NT2/D1 (cell line): ENCODE results near the gene RPL10.

Source experiments
- DNase-seq: peaks from one replicate; pipeline ENCODE4 v3.0.0-alpha.2; 2011; ENCODE audit warnings: low read depth, low spot score
- H3K27me3 ChIP-seq: 2 replicates; pipeline ENCODE4 v1.6.0; 2011; ENCODE audit warnings: mild to moderate bottlenecking; ENCODE audit not compliant: insufficient read length, insufficient read depth
- H3K36me3 ChIP-seq: 2 replicates; pipeline ENCODE4 v1.6.1; 2011; ENCODE audit warnings: mild to moderate bottlenecking, low read length, mixed read lengths; ENCODE audit not compliant: insufficient read depth, insufficient read length
- H3K4me1 ChIP-seq: 2 replicates; pipeline ENCODE4 v1.5.1; 2011; ENCODE audit not compliant: insufficient read depth, insufficient read length
- H3K4me3 ChIP-seq: 2 replicates; pipeline ENCODE4 v1.5.1; 2011; ENCODE audit warnings: low read depth; ENCODE audit not compliant: insufficient read length
- H3K9ac ChIP-seq: 2 replicates; pipeline ENCODE4 v1.6.0; 2011; ENCODE audit warnings: low read depth; ENCODE audit not compliant: insufficient read length
- H3K9me3 ChIP-seq: 2 replicates; pipeline ENCODE4 v1.5.1; 2011; ENCODE audit warnings: mild to moderate bottlenecking, low read length; ENCODE audit not compliant: insufficient read depth
- SUZ12 ChIP-seq: IDR thresholded peaks from 2 replicates; pipeline ENCODE4 v1.6.1; 2011; ENCODE audit not compliant: insufficient read length, insufficient read depth; ENCODE audit errors: extremely low read depth
- YY1 ChIP-seq: IDR thresholded peaks from 2 replicates; pipeline ENCODE4 v1.6.1; 2011; ENCODE audit not compliant: insufficient read length, insufficient read depth
- ZNF274 ChIP-seq: IDR thresholded peaks from 2 replicates; pipeline ENCODE4 v1.6.1; 2011; ENCODE audit warnings: mild to moderate bottlenecking, low read depth, low read length

Gene RPL10

GRCh38 chrX:154397888-154398667 lies at the start of gene RPL10:
Gene RPL10 (plus strand): TSS chrX:154398377. CDS start chrX:154398520, 143 bp downstream.
- H3K4me1 ChIP-seq, result peaks cover 2% of the 10 kb centered on the region
- DNase-seq, result peak; percentile 82
- peak within 1 kb of the TSS; percentile 71 for H3K4me3 ChIP-seq
- no peaks in the 10 kb centered on the region for H3K9me3 ChIP-seq
- peaks cover 29% of the 10 kb centered on the region for H3K36me3 ChIP-seq
- peak within 1 kb of the TSS; percentile 85 for H3K9ac ChIP-seq
- H3K27me3 ChIP-seq, result no peaks in the 10 kb centered on the region
- no peak for TF ChIP-seq SUZ12
- TF ChIP-seq YY1, result no peak
- no peak for TF ChIP-seq ZNF274

- Histone ChIP-seq H3K36me3 (peaks cover 52% of the 10 kb centered on the region), H3K9me3 (no peaks in the 10 kb centered on the region), H3K27me3 (no peaks in the 10 kb centered on the region), H3K4me3 (no peak overlapping the region), H3K4me1 (no peaks in the 10 kb centered on the region), H3K9ac (no peak overlapping the region)
- no peak for TF ChIP-seq ZNF274
- TF ChIP-seq SUZ12, result no peak
- no peak for TF ChIP-seq YY1
- no peak for DNase-seq
Observed at GRCh38 chrX:154348646-154349358, 49.4 kb upstream of the RPL10 start.

GRCh38 chrX:154349359-154349935 lies 48.7 kb upstream of the RPL10 start:
- Histone ChIP-seq H3K9ac (no peak overlapping the region), H3K36me3 (peaks cover 59% of the 10 kb centered on the region), H3K9me3 (no peaks in the 10 kb centered on the region), H3K4me3 (no peak overlapping the region), H3K4me1 (no peaks in the 10 kb centered on the region), H3K27me3 (no peaks in the 10 kb centered on the region)
- DNase-seq, result no peak
- no peak for TF ChIP-seq SUZ12
- TF ChIP-seq YY1, result no peak
- TF ChIP-seq ZNF274, result no peak

- no peak for DNase-seq
- H3K9me3 ChIP-seq, result no peaks in the 10 kb centered on the region
- no peak overlapping the region for H3K4me3 ChIP-seq
- no peaks in the 10 kb centered on the region for H3K27me3 ChIP-seq
- H3K9ac ChIP-seq, result no peak overlapping the region
- H3K4me1 ChIP-seq, result no peaks in the 10 kb centered on the region
- no peak for TF ChIP-seq ZNF274
- no peak for TF ChIP-seq YY1
- no peak for TF ChIP-seq SUZ12
- peaks cover 64% of the 10 kb centered on the region for H3K36me3 ChIP-seq
Observed at GRCh38 chrX:154349979-154350378, 48.2 kb upstream of the RPL10 start.

DNA sequence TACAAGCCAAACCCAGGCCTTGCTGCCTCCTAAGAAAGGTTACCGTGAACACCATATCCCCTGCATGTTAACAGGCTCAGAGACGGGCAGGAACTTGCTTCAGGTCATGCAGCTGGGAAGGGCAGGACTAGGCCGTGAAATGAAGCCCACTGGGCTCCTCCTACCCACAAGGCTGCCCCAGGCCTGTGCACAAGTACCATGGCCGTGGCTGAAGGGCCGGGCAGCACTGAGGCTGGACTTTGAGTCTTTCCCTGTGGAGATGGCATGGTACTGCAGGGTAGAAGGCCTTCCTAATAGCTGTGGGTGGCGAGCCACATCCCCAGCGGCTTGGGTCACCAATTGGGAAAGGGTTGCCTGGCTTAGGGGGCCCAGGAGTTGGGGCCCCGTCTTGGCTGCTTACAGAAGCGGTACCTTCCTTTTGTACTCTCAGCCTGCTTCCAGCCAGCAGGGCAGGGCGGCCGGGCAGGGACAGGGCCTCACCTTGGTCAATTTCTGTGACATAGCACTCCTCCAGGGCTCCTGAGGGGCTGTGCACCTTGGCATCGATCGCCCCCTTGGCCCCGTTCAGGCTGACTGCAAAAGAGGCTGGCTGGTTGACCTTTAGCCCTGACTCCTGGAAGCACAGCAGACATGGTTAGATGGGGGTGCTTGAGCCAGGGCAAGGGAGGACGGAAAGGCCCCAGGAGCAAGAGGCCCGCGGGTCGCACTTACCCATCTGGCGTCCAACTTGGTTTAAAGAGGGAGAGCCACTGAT lies 47.6 kb upstream of the RPL10 start:
- Histone ChIP-seq H3K36me3 (peaks cover 70% of the 10 kb centered on the region), H3K9me3 (no peaks in the 10 kb centered on the region), H3K27me3 (no peaks in the 10 kb centered on the region), H3K4me3 (no peak overlapping the region), H3K9ac (no peak overlapping the region), H3K4me1 (no peaks in the 10 kb centered on the region)
- no peak for DNase-seq
- TF ChIP-seq SUZ12 (no peak), ZNF274 (no peak), YY1 (no peak)

DNA sequence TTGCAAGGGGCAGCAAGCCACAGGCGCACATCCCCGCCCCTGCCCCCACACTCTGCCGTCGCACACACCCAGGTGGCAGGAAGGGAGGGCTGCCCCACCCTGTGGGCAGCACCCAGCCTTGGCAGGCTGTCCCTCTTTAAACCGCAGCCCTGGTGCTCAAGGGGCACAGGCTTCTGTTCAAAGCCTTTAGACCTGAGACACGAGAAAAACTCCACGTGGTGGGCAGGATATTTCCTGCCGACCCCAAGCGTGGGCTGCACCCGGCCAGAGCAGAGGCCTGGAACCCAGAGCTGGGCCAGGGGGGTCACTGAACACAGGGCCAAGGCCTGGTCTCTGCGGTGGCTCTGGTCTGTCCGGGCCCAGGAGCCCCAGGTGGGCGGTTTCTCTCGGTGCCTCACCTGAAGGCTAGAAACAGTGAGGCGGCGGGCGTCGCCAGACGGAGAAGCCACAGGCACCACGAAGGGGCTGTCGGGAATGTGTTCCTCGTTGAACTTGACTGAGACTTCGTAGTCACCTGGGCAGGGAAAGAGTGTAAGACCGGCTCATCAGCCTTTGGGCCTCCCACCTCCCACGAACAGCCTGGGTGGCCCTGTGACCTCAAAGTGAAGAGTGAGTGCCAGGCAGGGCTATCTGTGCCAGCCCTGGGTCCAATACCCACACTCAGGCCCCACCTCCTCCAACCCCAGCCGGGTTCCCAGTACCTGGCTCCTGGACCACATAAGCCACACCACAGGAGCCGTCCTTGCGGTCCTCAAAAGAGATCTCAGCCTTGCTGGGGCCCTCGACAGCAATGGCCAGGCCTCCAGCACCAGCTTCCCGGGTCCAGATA lies 46.8 kb upstream of the RPL10 start:
- H3K27me3 ChIP-seq, result no peaks in the 10 kb centered on the region
- peaks cover 76% of the 10 kb centered on the region for H3K36me3 ChIP-seq
- H3K4me1 ChIP-seq, result no peaks in the 10 kb centered on the region
- no peaks in the 10 kb centered on the region for H3K9me3 ChIP-seq
- no peak overlapping the region for H3K9ac ChIP-seq
- DNase-seq, result no peak
- no peak overlapping the region for H3K4me3 ChIP-seq
- TF ChIP-seq YY1, result no peak
- TF ChIP-seq SUZ12, result no peak

- TF ChIP-seq SUZ12 (no peak), YY1 (no peak), ZNF274 (no peak)
- Histone ChIP-seq H3K4me1 (no peaks in the 10 kb centered on the region), H3K9ac (no peak overlapping the region), H3K27me3 (no peaks in the 10 kb centered on the region), H3K4me3 (no peak overlapping the region), H3K9me3 (no peaks in the 10 kb centered on the region), H3K36me3 (peaks cover 82% of the 10 kb centered on the region)
- no peak for DNase-seq
Observed at GRCh38 chrX:154352012-154352401, 46.2 kb upstream of the RPL10 start.
